ENCODE measurements around the gene MED29. TPM values are rescaled to one million over a fixed set of nuclear protein-coding genes. Genes with fewer than 3 reads are reported as not detected.

Gene MED29
- total RNA-seq, 1 donor from 2014 or later = 39.2 TPM

DNA sequence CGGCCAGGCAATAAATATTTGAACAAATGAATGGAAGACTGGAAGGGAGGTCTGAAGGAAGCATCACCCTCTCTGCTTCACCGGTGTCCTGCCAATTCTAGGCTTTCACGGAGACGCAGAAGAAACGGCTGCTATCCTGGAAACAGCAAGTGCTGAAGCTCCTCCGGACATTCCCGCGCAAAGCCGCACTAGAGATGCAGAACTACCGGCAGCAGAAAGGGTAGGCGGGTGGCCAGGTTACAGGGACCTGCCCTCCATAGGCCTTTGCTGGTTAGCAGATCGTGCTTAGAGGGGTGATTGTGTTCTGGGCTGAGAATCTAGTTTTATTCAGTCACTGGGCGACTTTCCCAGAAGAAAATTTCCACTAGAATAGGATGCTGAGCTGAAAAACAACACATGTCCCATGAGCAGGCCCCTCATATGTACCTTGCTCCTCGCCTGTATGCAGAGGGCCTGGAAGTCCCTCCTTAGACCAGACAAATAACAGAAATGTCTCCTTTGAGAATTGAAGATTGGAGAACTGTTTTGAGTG, 11.2 kb upstream of the MED29 start:
- DNase-seq (ENCODE audit: low spot score in 2 of 2, unreplicated experiment in 2 of 2) = no peak
- no peaks in the 10 kb centered on the region for H3K27me3 Mint-ChIP-seq (ENCODE audit: low read depth)
- TF ChIP-seq, protein P1, sequence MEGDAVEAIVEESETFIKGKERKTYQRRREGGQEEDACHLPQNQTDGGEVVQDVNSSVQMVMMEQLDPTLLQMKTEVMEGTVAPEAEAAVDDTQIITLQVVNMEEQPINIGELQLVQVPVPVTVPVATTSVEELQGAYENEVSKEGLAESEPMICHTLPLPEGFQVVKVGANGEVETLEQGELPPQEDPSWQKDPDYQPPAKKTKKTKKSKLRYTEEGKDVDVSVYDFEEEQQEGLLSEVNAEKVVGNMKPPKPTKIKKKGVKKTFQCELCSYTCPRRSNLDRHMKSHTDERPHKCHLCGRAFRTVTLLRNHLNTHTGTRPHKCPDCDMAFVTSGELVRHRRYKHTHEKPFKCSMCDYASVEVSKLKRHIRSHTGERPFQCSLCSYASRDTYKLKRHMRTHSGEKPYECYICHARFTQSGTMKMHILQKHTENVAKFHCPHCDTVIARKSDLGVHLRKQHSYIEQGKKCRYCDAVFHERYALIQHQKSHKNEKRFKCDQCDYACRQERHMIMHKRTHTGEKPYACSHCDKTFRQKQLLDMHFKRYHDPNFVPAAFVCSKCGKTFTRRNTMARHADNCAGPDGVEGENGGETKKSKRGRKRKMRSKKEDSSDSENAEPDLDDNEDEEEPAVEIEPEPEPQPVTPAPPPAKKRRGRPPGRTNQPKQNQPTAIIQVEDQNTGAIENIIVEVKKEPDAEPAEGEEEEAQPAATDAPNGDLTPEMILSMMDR (IDR thresholded peaks at IDR 0.05; ENCODE audit: unreplicated experiment) = no peak
- no peaks in the 10 kb centered on the region for H3K4me1 Mint-ChIP-seq
- H3K9me3 Mint-ChIP-seq = no peaks in the 10 kb centered on the region
- no peak overlapping the region for H3K4me3 Mint-ChIP-seq
- H3K27ac Mint-ChIP-seq = no peak overlapping the region
- H3K36me3 Mint-ChIP-seq = peaks cover 36% of the 10 kb centered on the region

DNA sequence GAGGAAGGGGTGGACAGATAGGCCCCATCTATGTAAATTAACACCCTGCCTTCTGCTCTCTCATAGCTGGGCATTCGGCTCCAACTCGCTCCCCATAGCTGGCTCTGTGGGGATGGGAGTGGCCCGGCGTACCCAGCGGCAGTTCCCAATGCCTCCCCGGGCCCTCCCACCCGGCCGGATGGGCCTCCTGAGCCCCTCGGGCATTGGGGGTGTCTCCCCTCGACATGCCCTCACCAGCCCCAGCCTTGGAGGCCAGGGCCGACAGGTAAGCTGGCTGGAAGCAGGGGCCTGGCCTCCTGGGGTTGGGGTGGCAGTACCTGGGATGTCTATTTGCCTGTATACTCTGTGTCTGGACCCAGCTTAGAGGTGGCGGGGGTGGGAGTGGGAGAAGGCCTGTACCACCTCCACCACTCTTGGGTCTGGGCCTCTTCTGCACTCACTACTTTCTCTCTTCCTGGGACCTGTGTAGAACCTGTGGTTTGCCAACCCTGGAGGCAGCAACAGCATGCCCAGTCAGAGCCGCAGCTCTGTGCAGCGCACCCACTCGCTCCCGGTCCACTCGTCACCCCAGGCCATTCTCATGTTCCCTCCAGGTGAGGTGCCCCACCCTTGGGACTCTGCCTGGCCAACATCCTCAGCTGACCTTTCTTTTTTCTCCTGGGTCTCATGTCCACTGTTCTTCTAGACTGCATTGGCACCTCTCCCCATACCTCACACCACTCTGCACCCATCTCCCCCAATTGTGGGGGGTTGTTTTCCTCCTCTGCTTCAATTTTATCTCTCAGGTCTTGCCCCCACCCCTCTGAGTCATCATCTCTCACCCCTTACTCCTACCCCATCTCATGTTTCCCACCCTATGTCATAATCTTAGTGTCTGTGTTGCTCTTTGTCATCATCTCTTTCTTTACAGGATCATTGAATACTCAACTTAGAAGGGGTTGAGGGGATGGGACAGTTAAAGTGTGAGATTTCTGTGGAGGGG, 10.4 kb upstream of the MED29 start:
- TF ChIP-seq, protein P1 (IDR thresholded peaks at IDR 0.05; ENCODE audit: unreplicated experiment) = no peak
- H3K36me3 Mint-ChIP-seq = peaks cover 38% of the 10 kb centered on the region

DNA sequence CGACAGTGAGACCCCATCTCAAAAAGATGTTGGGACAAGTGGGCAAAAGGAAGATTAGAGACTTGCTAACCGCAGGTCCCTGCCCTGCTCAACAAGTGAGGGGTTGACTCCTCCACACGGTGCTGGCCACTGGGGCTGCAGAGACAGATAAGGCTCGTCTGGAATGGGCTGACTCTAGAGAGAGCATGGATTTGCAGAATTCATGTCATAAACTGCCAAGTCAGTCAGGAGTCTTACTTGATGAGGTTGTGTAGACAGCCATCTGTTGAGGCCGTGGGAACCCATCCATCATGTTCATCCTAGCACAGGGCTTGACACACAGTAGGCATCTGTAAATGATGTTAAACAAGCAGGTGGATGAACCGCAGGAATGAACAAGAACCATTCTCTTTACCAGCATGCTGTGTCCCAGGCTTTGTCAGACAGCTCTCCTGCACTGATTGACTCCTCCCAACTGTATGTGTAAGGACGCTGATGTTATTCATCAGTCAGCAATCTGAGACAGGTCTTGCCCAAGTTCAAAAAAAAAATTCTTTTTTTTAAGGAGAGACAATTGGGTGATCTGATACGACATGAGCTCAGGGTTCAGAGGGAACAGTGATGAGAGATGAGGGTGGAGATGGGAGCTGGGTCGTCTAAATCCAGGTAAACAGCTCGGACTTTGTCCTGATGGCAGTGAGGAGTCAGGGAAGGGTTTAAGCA, 9.1 kb upstream of the MED29 start:
- H3K27ac Mint-ChIP-seq = no peak overlapping the region
- H3K27me3 Mint-ChIP-seq (ENCODE audit: low read depth) = no peaks in the 10 kb centered on the region
- DNase-seq (ENCODE audit: low spot score in 2 of 2, unreplicated experiment in 2 of 2) = no peak
- H3K9me3 Mint-ChIP-seq = no peaks in the 10 kb centered on the region
- peaks cover 40% of the 10 kb centered on the region for H3K36me3 Mint-ChIP-seq
- TF ChIP-seq, protein P1 (IDR thresholded peaks at IDR 0.05; ENCODE audit: unreplicated experiment) = no peak
- H3K4me1 Mint-ChIP-seq = no peaks in the 10 kb centered on the region
- H3K4me3 Mint-ChIP-seq = no peak overlapping the region

More for the DNA sequence above, 10.4 kb upstream of the MED29 start:
- Mint-ChIP-seq H3K4me3 (no peak overlapping the region), H3K9me3 (no peaks in the 10 kb centered on the region), H3K27me3 (ENCODE audit: low read depth) (no peaks in the 10 kb centered on the region), H3K4me1 (no peaks in the 10 kb centered on the region), H3K27ac (no peak overlapping the region)
- no peak for DNase-seq (ENCODE audit: low spot score in 2 of 2, unreplicated experiment in 2 of 2)

GRCh38 chr19:39382991-39383828, 8.0 kb upstream of the MED29 start:
- no peak overlapping the region for H3K4me3 Mint-ChIP-seq
- TF ChIP-seq, protein P1 (IDR thresholded peaks at IDR 0.05; ENCODE audit: unreplicated experiment) = no peak
- H3K27ac Mint-ChIP-seq = no peak overlapping the region
- H3K36me3 Mint-ChIP-seq = peaks cover 42% of the 10 kb centered on the region
- no peaks in the 10 kb centered on the region for H3K4me1 Mint-ChIP-seq
- DNase-seq (ENCODE audit: low spot score in 2 of 2, unreplicated experiment in 2 of 2) = no peak
- no peaks in the 10 kb centered on the region for H3K27me3 Mint-ChIP-seq (ENCODE audit: low read depth)
- no peaks in the 10 kb centered on the region for H3K9me3 Mint-ChIP-seq
